K562 (cell line): ENCODE results near the gene MCL1. TPM values are rescaled to one million over a fixed set of nuclear protein-coding genes. Genes with fewer than 3 reads are reported as not detected.

Experiments
- ATF1 ChIP-seq, 2 experiments: fragments of 450-650 bp in 1 of 2; IDR thresholded peaks; 2 replicates each; pipeline ENCODE4 v1.6.1; 2016; ENCODE audit warnings: missing compliant biosample characterization in 1 of 2, missing genetic modification characterization in 1 of 2
- CREM ChIP-seq: IDR thresholded peaks from 2 replicates; pipeline ENCODE4 v1.6.1; 2014; ENCODE audit warnings: antibody characterized with exemption, low read depth
- FOXA3 ChIP-seq, 2 experiments: fragments of 450-650 bp in 1 of 2; sonication (generic) in 1 of 2; formaldehyde crosslinking; IDR thresholded peaks in 1 of 2; conservative IDR thresholded peaks in 1 of 2; 2 replicates each; pipeline versions ENCODE4 v1.4.0 to v1.8.0; 2020 to 2022; ENCODE audit warnings: mild to moderate bottlenecking in 2 of 2, missing genetic modification reagents in 1 of 2
- FOXP4 ChIP-seq: sonication (generic); formaldehyde crosslinking; IDR thresholded peaks from 2 replicates; pipeline ENCODE4 v1.8.0; 2022; ENCODE audit warnings: mild to moderate bottlenecking, missing genetic modification reagents, borderline replicate concordance
- KDM5B ChIP-seq: fragments of 200-600 bp; sonication (generic); IDR thresholded peaks from 2 replicates; pipeline ENCODE4 v1.6.1; 2012; ENCODE audit warnings: low read depth, mild to moderate bottlenecking, moderate library complexity, low read length, control low read depth, inconsistent platforms; ENCODE audit not compliant: insufficient replicate concordance
- LARP7 ChIP-seq: fragments of 450-650 bp; IDR thresholded peaks from 2 replicates; pipeline ENCODE4 v1.6.1; 2016
- MEF2D ChIP-seq: conservative IDR thresholded peaks from 2 replicates; pipeline ENCODE4 v1.6.1; 2016; ENCODE audit warnings: low read depth, missing genetic modification characterization, missing compliant biosample characterization
- POLR2AphosphoS2 ChIP-seq: IDR thresholded peaks from 2 replicates; pipeline ENCODE4 v1.6.1; 2012; ENCODE audit warnings: low read length, improper control_type of control experiment
- SMAD3 ChIP-seq: fragments of 450-650 bp; formaldehyde crosslinking; conservative IDR thresholded peaks from 2 replicates; pipeline ENCODE4 v1.4.0; 2020; ENCODE audit warnings: mild to moderate bottlenecking
- SPI1 ChIP-seq: IDR thresholded peaks from 2 replicates; pipeline ENCODE4 v1.6.1; 2011; ENCODE audit warnings: low read depth, low read length, control low read depth, borderline replicate concordance
- ZC3H11A ChIP-seq: IDR thresholded peaks from 2 replicates; pipeline ENCODE4 v1.6.1; 2012; ENCODE audit warnings: low read depth, low read length, improper control_type of control experiment
- ZKSCAN1 ChIP-seq: fragments of 150-350 bp; IDR thresholded peaks from 2 replicates; pipeline ENCODE4 v1.6.1; 2016; ENCODE audit warnings: low read depth, low read length
- ZNF253 ChIP-seq: fragments of 250-450 bp; sonication (Bioruptor Pico); conservative IDR thresholded peaks from 2 replicates; pipeline ENCODE4 v1.6.1; 2021; ENCODE audit warnings: mild to moderate bottlenecking
- ZNF311 ChIP-seq: fragments of 250-450 bp; sonication (Bioruptor Pico); IDR thresholded peaks from 2 replicates; pipeline ENCODE4 v1.4.0; 2020; ENCODE audit warnings: mild to moderate bottlenecking, moderate library complexity
- ZNF431 ChIP-seq: sonication (generic); formaldehyde crosslinking; IDR thresholded peaks from 2 replicates; pipeline ENCODE4 v1.8.0; 2022; ENCODE audit warnings: mild to moderate bottlenecking, missing genetic modification reagents
- ZNF436 ChIP-seq: fragments of 250-450, 450-650 bp; sonication (Bioruptor Pico); formaldehyde crosslinking; IDR thresholded peaks from 2 replicates; pipeline ENCODE4 v1.7.0; 2020; ENCODE audit warnings: mild to moderate bottlenecking
- polyA plus RNA-seq, 8 experiments: library from polyadenylated mRNA; depleted of rRNA in 4 of 8; stranded (reverse) in 5 of 8; unstranded in 3 of 8; fragments of >200 nt; fragmentation: Nextera tagmentation in 2 of 8; fragmentation: Illumina TruSeq in 1 of 8; extraction: Ambion mirVana in 2 of 8; extraction: Trizol in 1 of 8; gene quantifications; 2 replicates each; pipeline versions ENCODE4 v1.2.1 to v1.2.3, GENCODE V29; 2011 to 2014; ENCODE audit warnings: inconsistent platforms in 1 of 8, missing spikeins in 1 of 8
- total RNA-seq, 7 experiments: library from RNA; depleted of rRNA in 6 of 7; stranded (reverse); fragments of >200 nt in 6 of 7; fragmentation: Illumina TruSeq in 2 of 7; extraction: Trizol in 2 of 7; gene quantifications; 2 replicates each; pipeline versions ENCODE4 v1.2.1 to v1.2.3, GENCODE V29; 2011 to 2021; ENCODE audit warnings: low replicate concordance in 1 of 7
- TF ChIP-seq, protein P1 (sequence below), 2 experiments: fragments of 450-650 bp in 1 of 2; IDR thresholded peaks; 2 replicates each; pipeline ENCODE4 v1.6.1; 2011 to 2017; ENCODE audit warnings: low read depth in 2 of 2, antibody characterized with exemption in 1 of 2, borderline replicate concordance in 1 of 2, low read length in 1 of 2, mild to moderate bottlenecking in 1 of 2, mixed read lengths in 1 of 2; ENCODE audit not compliant: control insufficient read depth in 1 of 2
- TF ChIP-seq, protein P2 (sequence below), 2 experiments: fragments of 450-650 bp in 1 of 2; sonication (generic) in 1 of 2; formaldehyde crosslinking in 1 of 2; IDR thresholded peaks in 1 of 2; conservative IDR thresholded peaks in 1 of 2; 2 replicates each; pipeline versions ENCODE4 v1.6.1 to v1.8.1; 2016 to 2023; ENCODE audit warnings: mild to moderate bottlenecking in 2 of 2, moderate library complexity in 2 of 2, inconsistent platforms in 1 of 2, missing genetic modification reagents in 1 of 2

The MCL1 gene
- total and polyA plus RNA-seq, 9 of the 15 experiments (the other 6 are each of a cell fraction or from before 2014, with no cell fraction given): 27.1 to 224 (median 138) TPM

- TF ChIP-seq, protein P1, sequence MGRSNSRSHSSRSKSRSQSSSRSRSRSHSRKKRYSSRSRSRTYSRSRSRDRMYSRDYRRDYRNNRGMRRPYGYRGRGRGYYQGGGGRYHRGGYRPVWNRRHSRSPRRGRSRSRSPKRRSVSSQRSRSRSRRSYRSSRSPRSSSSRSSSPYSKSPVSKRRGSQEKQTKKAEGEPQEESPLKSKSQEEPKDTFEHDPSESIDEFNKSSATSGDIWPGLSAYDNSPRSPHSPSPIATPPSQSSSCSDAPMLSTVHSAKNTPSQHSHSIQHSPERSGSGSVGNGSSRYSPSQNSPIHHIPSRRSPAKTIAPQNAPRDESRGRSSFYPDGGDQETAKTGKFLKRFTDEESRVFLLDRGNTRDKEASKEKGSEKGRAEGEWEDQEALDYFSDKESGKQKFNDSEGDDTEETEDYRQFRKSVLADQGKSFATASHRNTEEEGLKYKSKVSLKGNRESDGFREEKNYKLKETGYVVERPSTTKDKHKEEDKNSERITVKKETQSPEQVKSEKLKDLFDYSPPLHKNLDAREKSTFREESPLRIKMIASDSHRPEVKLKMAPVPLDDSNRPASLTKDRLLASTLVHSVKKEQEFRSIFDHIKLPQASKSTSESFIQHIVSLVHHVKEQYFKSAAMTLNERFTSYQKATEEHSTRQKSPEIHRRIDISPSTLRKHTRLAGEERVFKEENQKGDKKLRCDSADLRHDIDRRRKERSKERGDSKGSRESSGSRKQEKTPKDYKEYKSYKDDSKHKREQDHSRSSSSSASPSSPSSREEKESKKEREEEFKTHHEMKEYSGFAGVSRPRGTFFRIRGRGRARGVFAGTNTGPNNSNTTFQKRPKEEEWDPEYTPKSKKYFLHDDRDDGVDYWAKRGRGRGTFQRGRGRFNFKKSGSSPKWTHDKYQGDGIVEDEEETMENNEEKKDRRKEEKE (IDR thresholded peaks at IDR 0.05; ENCODE audit: borderline replicate concordance in 1 of 2, control insufficient read depth in 1 of 2, low read depth in 2 of 2, low read length in 1 of 2): 0 out of 4 replicates have a peak, but pooled peaks of 1 of the 2 experiments have one; percentile 29
- no peak for TF ChIP-seq ZNF311 (CRISPR knock-in tag)
- no peak for TF ChIP-seq FOXA3 (CRISPR knock-in tag; conservative IDR thresholded peaks at IDR 0.05 in 1 of 2, IDR thresholded peaks at IDR 0.05 in 1 of 2)
- no peak for TF ChIP-seq ZC3H11A
- no peak for TF ChIP-seq LARP7
- TF ChIP-seq MEF2D: no peak
- no peak for TF ChIP-seq ZNF436 (CRISPR knock-in tag)
- no peak for TF ChIP-seq ATF1 (CRISPR knock-in tag; IDR thresholded peaks at IDR 0.05)
- peak; percentile 33; the same call in 1 of the 2 replicates for TF ChIP-seq ATF1 (tag; IDR thresholded peaks at IDR 0.05)
- TF ChIP-seq FOXP4 (CRISPR knock-in tag): no peak
- 0 out of 2 replicates have a peak, but pooled peaks have one; percentile 3 for TF ChIP-seq CREM
- TF ChIP-seq SMAD3 (CRISPR knock-in tag): no peak
- TF ChIP-seq KDM5B: peak; percentile 43
- TF ChIP-seq POLR2AphosphoS2: no peak; the same call in 1 of the 2 replicates
- no peak for TF ChIP-seq ZNF253 (CRISPR knock-in tag)
- TF ChIP-seq SPI1: no peak
- peak; percentile 71 for TF ChIP-seq ZNF431 (CRISPR knock-in tag)
- no peak for TF ChIP-seq ZKSCAN1
- TF ChIP-seq, protein P2, sequence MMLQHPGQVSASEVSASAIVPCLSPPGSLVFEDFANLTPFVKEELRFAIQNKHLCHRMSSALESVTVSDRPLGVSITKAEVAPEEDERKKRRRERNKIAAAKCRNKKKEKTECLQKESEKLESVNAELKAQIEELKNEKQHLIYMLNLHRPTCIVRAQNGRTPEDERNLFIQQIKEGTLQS (IDR thresholded peaks at IDR 0.05): no peak
- TF ChIP-seq, protein P2 (CRISPR knock-in tag; conservative IDR thresholded peaks at IDR 0.05): no peak
These were observed 30.5 kb downstream of the MCL1 start, which contains the start of gene ADAMTSL4 (continued) for GRCh38 chr1:150548632-150549495.
